Dermis blood vessel endothelial cell (primary cell): ENCODE measurements around the gene ZNF91. TPM values are rescaled to one million over a fixed set of nuclear protein-coding genes. Genes with fewer than 3 reads are reported as not detected.
"Not testable (repeated sequence)": the region's sequence is repeated elsewhere in the genome, so short reads cannot be mapped to it uniquely, and the experiment has no call there.

Source experiments
- DNase-seq: peaks from one replicate; pipeline ENCODE4 v3.0.0; 2010
- total RNA-seq: library from RNA; depleted of rRNA; stranded (reverse); fragments of >200 nt; gene quantifications from 2 replicates; pipeline ENCODE4 v1.2.3, GENCODE V29; 2014

ZNF91 gene
- total RNA-seq, 1 donor from 2014 or later = 13.4 TPM

GRCh38 chr19:23394511-23394910 lies 760 bp downstream of the ZNF91 start:
- peak; percentile 55 for DNase-seq

- no peak for DNase-seq
These were observed 2.1 kb downstream of the ZNF91 start for GRCh38 chr19:23393121-23393520.

GRCh38 chr19:23391236-23391635 lies 4.0 kb downstream of the ZNF91 start:
- no peak for DNase-seq

GRCh38 chr19:23385404-23385803 lies 9.9 kb downstream of the ZNF91 start:
- no peak for DNase-seq

- DNase-seq = no peak
These were observed 10.4 kb downstream of the ZNF91 start for GRCh38 chr19:23384858-23385257.

GRCh38 chr19:23384166-23384565 lies 11.1 kb downstream of the ZNF91 start:
- no peak for DNase-seq

- DNase-seq = no peak
These were observed 12.3 kb downstream of the ZNF91 start for GRCh38 chr19:23382955-23383354.

GRCh38 chr19:23381114-23381513 lies 14.2 kb downstream of the ZNF91 start:
- no peak for DNase-seq

- DNase-seq = not testable (repeated sequence)
These were observed 15.6 kb downstream of the ZNF91 start for GRCh38 chr19:23379671-23380070.

- no peak for DNase-seq
These were observed 16.3 kb downstream of the ZNF91 start for GRCh38 chr19:23378948-23379347.

GRCh38 chr19:23377276-23377675 lies 18.0 kb downstream of the ZNF91 start:
- DNase-seq = no peak

- DNase-seq = no peak
These were observed 28.8 kb downstream of the ZNF91 start for GRCh38 chr19:23366437-23366836.

- DNase-seq = not testable (repeated sequence)
These were observed 29.2 kb downstream of the ZNF91 start for GRCh38 chr19:23366031-23366430.

- DNase-seq = no peak
These were observed 30.0 kb downstream of the ZNF91 start for GRCh38 chr19:23365222-23365621.

GRCh38 chr19:23361843-23362242 lies 33.4 kb downstream of the ZNF91 start:
- DNase-seq = not testable (repeated sequence)

GRCh38 chr19:23351806-23352205 lies 43.5 kb downstream of the ZNF91 start:
- DNase-seq = no peak

GRCh38 chr19:23346696-23347095 lies 48.6 kb downstream of the ZNF91 start:
- DNase-seq = no peak

- DNase-seq = no peak
These were observed 49.4 kb downstream of the ZNF91 start for GRCh38 chr19:23345838-23346237.

- DNase-seq = no peak
These were observed 51.7 kb downstream of the ZNF91 start for GRCh38 chr19:23343434-23344010.

- DNase-seq = no peak
These were observed 67.1 kb downstream of the ZNF91 start for GRCh38 chr19:23328211-23328610.

GRCh38 chr19:23321953-23322549 lies 73.2 kb downstream of the ZNF91 start:
- DNase-seq = no peak

- not testable (repeated sequence) for DNase-seq
These were observed 73.9 kb downstream of the ZNF91 start for GRCh38 chr19:23321403-23321802.

- not testable (repeated sequence) for DNase-seq
These were observed 75.7 kb downstream of the ZNF91 start for GRCh38 chr19:23319571-23319970.

- not testable (repeated sequence) for DNase-seq
These were observed 76.3 kb downstream of the ZNF91 start for GRCh38 chr19:23318941-23319340.

GRCh38 chr19:23318143-23318542 lies 77.1 kb downstream of the ZNF91 start:
- DNase-seq = no peak
